Calu3 (cell line): Measurements from ENCODE around the gene PCBD1. TPM values are rescaled to one million over a fixed set of nuclear protein-coding genes. Genes with fewer than 3 reads are reported as not detected.

Experiments used
- BruUV-seq: library from RNA; stranded (reverse); fragments of 400-500 nt; replicated peaks from 2 replicates; lab custom pipeline; 2021; lab: Mats Ljungman, UMichigan
- CTCF ChIA-PET: fragments of 300-600 bp; sonication (Branson Sonifier 250); formaldehyde crosslinking; loops from one replicate; lab custom pipeline; 2022; ENCODE audit warnings: antibody characterized with exemption; lab: Charles Lee
- DNase-seq: peaks from one replicate; pipeline ENCODE4 v3.0.0; 2022
- H3K27ac Mint-ChIP-seq: one replicate; pipeline ENCODE4 v1.8.0; 2022; ENCODE audit warnings: mixed read lengths; ENCODE audit not compliant: unreplicated experiment
- H3K27me3 Mint-ChIP-seq: one replicate; pipeline ENCODE4 v1.8.0; 2022; ENCODE audit warnings: mixed read lengths; ENCODE audit not compliant: unreplicated experiment
- H3K36me3 Mint-ChIP-seq: one replicate; pipeline ENCODE4 v1.8.0; 2022; ENCODE audit warnings: mild to moderate bottlenecking, moderate library complexity, mixed read lengths; ENCODE audit not compliant: insufficient read depth, unreplicated experiment
- H3K4me1 Mint-ChIP-seq: one replicate; pipeline ENCODE4 v1.8.0; 2022; ENCODE audit warnings: mild to moderate bottlenecking, low read depth, mixed read lengths; ENCODE audit not compliant: unreplicated experiment
- H3K4me3 Mint-ChIP-seq: one replicate; pipeline ENCODE4 v1.8.0; 2022; ENCODE audit warnings: mild to moderate bottlenecking, low read depth, moderate library complexity, mixed read lengths; ENCODE audit not compliant: unreplicated experiment
- H3K9me3 Mint-ChIP-seq: one replicate; pipeline ENCODE4 v1.8.0; 2022; ENCODE audit warnings: low read depth, mixed read lengths; ENCODE audit not compliant: unreplicated experiment
- CTCF ChIP-seq: fragments of 200-600 bp; IDR thresholded peaks from one replicate; pipeline ENCODE4 v1.8.0; 2022; ENCODE audit warnings: antibody characterized with exemption; ENCODE audit not compliant: unreplicated experiment
- intact Hi-C: fragments of 100-400 bp; cut with micrococcal nuclease; formaldehyde crosslinking; loops from one replicate; pipeline ENCODE4 v1.10.0; 2022; ENCODE audit not compliant: unreplicated experiment
- total RNA-seq: library from RNA; stranded (reverse); gene quantifications from 2 replicates; pipeline ENCODE4 v1.2.3, GENCODE V29; 2022

PCBD1 gene
- total RNA-seq, 1 experiment from 2014 or later: 193 TPM

GRCh38 chr10:70906953-70907636, 18.7 kb upstream of the PCBD1 start:
- CTCF ChIA-PET: no interaction called here
- no peak overlapping the region for H3K4me3 Mint-ChIP-seq
- TF ChIP-seq CTCF: no peak
- H3K36me3 Mint-ChIP-seq: no peaks in the 10 kb centered on the region
- no peaks in the 10 kb centered on the region for H3K9me3 Mint-ChIP-seq
- intact Hi-C loops: no loop called here
- H3K27ac Mint-ChIP-seq: no peak overlapping the region
- peaks cover 85% of the 10 kb centered on the region for H3K27me3 Mint-ChIP-seq
- peaks cover 7% of the 10 kb centered on the region for H3K4me1 Mint-ChIP-seq
- no TSS peak for BruUV-seq
- no peak for DNase-seq

- H3K27me3 Mint-ChIP-seq: peaks cover 87% of the 10 kb centered on the region
- H3K4me3 Mint-ChIP-seq: no peak overlapping the region
- CTCF ChIA-PET: interaction anchor here (1.3 kb wide), 1 partner anchor 10 kb away, joined by 3 read pairs; no protein-coding TSS in a partner anchor
- TF ChIP-seq CTCF: no peak
- H3K27ac Mint-ChIP-seq: no peak overlapping the region
- BruUV-seq: no TSS peak
- DNase-seq: no peak
- H3K36me3 Mint-ChIP-seq: no peaks in the 10 kb centered on the region
- H3K4me1 Mint-ChIP-seq: peaks cover 7% of the 10 kb centered on the region
- intact Hi-C loops: no loop called here
- no peaks in the 10 kb centered on the region for H3K9me3 Mint-ChIP-seq
Measured at GRCh38 chr10:70906031-70906783, 17.8 kb upstream of the PCBD1 start.

GRCh38 chr10:70905071-70906021, 17.0 kb upstream of the PCBD1 start:
- Mint-ChIP-seq H3K4me3 (no peak overlapping the region), H3K9me3 (no peaks in the 10 kb centered on the region), H3K4me1 (peaks cover 7% of the 10 kb centered on the region), H3K36me3 (no peaks in the 10 kb centered on the region), H3K27ac (no peak overlapping the region), H3K27me3 (peaks cover 95% of the 10 kb centered on the region)
- intact Hi-C loops: no loop called here
- CTCF ChIA-PET: interaction anchor here (0.5 to 1.3 kb wide), 2 partner anchors 9 to 366 kb away, joined by 3 read pairs; no protein-coding TSS in a partner anchor
- no peak for DNase-seq
- no peak for TF ChIP-seq CTCF
- no TSS peak for BruUV-seq
